K562 (cell line): ENCODE results near the gene TP73. TPM values are rescaled to one million over a fixed set of nuclear protein-coding genes. Genes with fewer than 3 reads are reported as not detected.
A peak's percentile ranks its signal among the peaks of the same experiment; 100 is the strongest.

Experiments
- CBX2 ChIP-seq: fragments of 200-600 bp; sonication (generic); IDR thresholded peaks from one replicate; pipeline ENCODE4 v1.6.1; 2012; ENCODE audit warnings: mild to moderate bottlenecking, low read length, inconsistent platforms; ENCODE audit not compliant: insufficient read depth, poor library complexity, severe bottlenecking
- CHCHD3 ChIP-seq: fragments of 250-450 bp; sonication (Bioruptor Pico); IDR thresholded peaks from 2 replicates; pipeline ENCODE4 v2.1.2; 2022; ENCODE audit warnings: mild to moderate bottlenecking
- ETS2 ChIP-seq: IDR thresholded peaks from 2 replicates; pipeline ENCODE4 v1.6.1; 2016; ENCODE audit warnings: borderline replicate concordance, missing genetic modification characterization, mild to moderate bottlenecking, moderate library complexity, missing compliant biosample characterization; ENCODE audit not compliant: poor library complexity, severe bottlenecking
- HDAC1 ChIP-seq, 2 experiments: fragments of 450-650 bp; IDR thresholded peaks; 2 replicates each; pipeline ENCODE4 v1.6.1; 2016 to 2017; ENCODE audit warnings: inconsistent platforms in 1 of 2, mild to moderate bottlenecking in 1 of 2, moderate library complexity in 1 of 2
- HNRNPK ChIP-seq: fragments of 200-400 bp; formaldehyde crosslinking; IDR thresholded peaks from one replicate; pipeline ENCODE4 v1.6.1; 2018; ENCODE audit warnings: mild to moderate bottlenecking, low read depth, low read length; ENCODE audit not compliant: poor library complexity, severe bottlenecking
- KAT7 ChIP-seq: sonication (generic); formaldehyde crosslinking; IDR thresholded peaks from 2 replicates; pipeline ENCODE4 v1.8.0; 2022; ENCODE audit warnings: missing genetic modification reagents, mild to moderate bottlenecking, borderline replicate concordance
- MAZ ChIP-seq, 2 experiments: fragments of 450-650 bp in 1 of 2; sonication (generic) in 1 of 2; formaldehyde crosslinking; IDR thresholded peaks in 1 of 2; conservative IDR thresholded peaks in 1 of 2; 2 replicates each; pipeline versions ENCODE4 v1.4.0 to v1.5.0; 2020; ENCODE audit warnings: mild to moderate bottlenecking in 1 of 2, missing genetic modification reagents in 1 of 2
- NEUROD1 ChIP-seq: fragments of 150-350 bp; IDR thresholded peaks from 2 replicates; pipeline ENCODE4 v1.6.1; 2014; ENCODE audit warnings: borderline replicate concordance, low read length, low read depth; ENCODE audit not compliant: partially characterized antibody
- NR2C2 ChIP-seq, 2 experiments: fragments of 200-800 bp in 1 of 2; sonication (Bioruptor generic) in 1 of 2; sonication (generic) in 1 of 2; formaldehyde crosslinking in 1 of 2; IDR thresholded peaks; 2 replicates each; pipeline versions ENCODE4 v1.6.1 to v1.8.0; 2016 to 2022; ENCODE audit warnings: mild to moderate bottlenecking in 1 of 2, missing compliant biosample characterization in 1 of 2, missing genetic modification characterization in 1 of 2, missing genetic modification reagents in 1 of 2
- PHF20 ChIP-seq: fragments of 450-650 bp; IDR thresholded peaks from 2 replicates; pipeline ENCODE4 v1.6.1; 2018; ENCODE audit not compliant: partially characterized antibody
- RBM15 ChIP-seq: fragments of 200-400 bp; formaldehyde crosslinking; IDR thresholded peaks from 2 replicates; pipeline ENCODE4 v1.6.1; 2018; ENCODE audit warnings: mild to moderate bottlenecking, low read length, moderate library complexity; ENCODE audit not compliant: insufficient read depth
- SIN3A ChIP-seq, 2 experiments: fragments of 150-350 bp in 1 of 2; IDR thresholded peaks; 2 replicates each; pipeline ENCODE4 v1.6.1; 2011 to 2016; ENCODE audit warnings: borderline replicate concordance in 2 of 2, low read depth in 2 of 2, low read length in 2 of 2, mild to moderate bottlenecking in 2 of 2, moderate library complexity in 2 of 2; ENCODE audit not compliant: control insufficient read depth in 1 of 2
- SMAD4 ChIP-seq: fragments of 250-450 bp; sonication (Bioruptor Pico); conservative IDR thresholded peaks from 2 replicates; pipeline ENCODE4 v1.8.0; 2021; ENCODE audit warnings: inconsistent platforms, mild to moderate bottlenecking, moderate library complexity
- TCFL5 ChIP-seq: fragments of 250-450 bp; sonication (Bioruptor Pico); conservative IDR thresholded peaks from 2 replicates; pipeline ENCODE4 v1.6.1; 2021; ENCODE audit warnings: mild to moderate bottlenecking, moderate library complexity, matching md5 sums
- ZC3H4 ChIP-seq: sonication (generic); formaldehyde crosslinking; IDR thresholded peaks from 2 replicates; pipeline ENCODE4 v1.9.0; 2021; ENCODE audit warnings: missing genetic modification reagents, borderline replicate concordance
- ZNF143 ChIP-seq: sonication (generic); formaldehyde crosslinking; IDR thresholded peaks from 2 replicates; pipeline ENCODE4 v1.9.0; 2022; ENCODE audit warnings: mild to moderate bottlenecking, missing genetic modification reagents
- ZNF184 ChIP-seq: sonication (generic); formaldehyde crosslinking; IDR thresholded peaks from 2 replicates; pipeline ENCODE4 v1.5.0; 2020; ENCODE audit warnings: missing genetic modification reagents
- ZNF282 ChIP-seq: sonication (generic); formaldehyde crosslinking; IDR thresholded peaks from 2 replicates; pipeline ENCODE4 v1.8.1; 2023; ENCODE audit warnings: missing genetic modification reagents
- polyA plus RNA-seq, 8 experiments: library from polyadenylated mRNA; depleted of rRNA in 4 of 8; stranded (reverse) in 5 of 8; unstranded in 3 of 8; fragments of >200 nt; fragmentation: Nextera tagmentation in 2 of 8; fragmentation: Illumina TruSeq in 1 of 8; extraction: Ambion mirVana in 2 of 8; extraction: Trizol in 1 of 8; gene quantifications; 2 replicates each; pipeline versions ENCODE4 v1.2.1 to v1.2.3, GENCODE V29; 2011 to 2014; ENCODE audit warnings: inconsistent platforms in 1 of 8, missing spikeins in 1 of 8
- total RNA-seq, 7 experiments: library from RNA; depleted of rRNA in 6 of 7; stranded (reverse); fragments of >200 nt in 6 of 7; fragmentation: Illumina TruSeq in 2 of 7; extraction: Trizol in 2 of 7; gene quantifications; 2 replicates each; pipeline versions ENCODE4 v1.2.1 to v1.2.3, GENCODE V29; 2011 to 2021; ENCODE audit warnings: low replicate concordance in 1 of 7
- TF ChIP-seq, protein P1 (sequence below): fragments of 200-800 bp; sonication (Bioruptor generic); IDR thresholded peaks from 2 replicates; pipeline ENCODE4 v1.6.1; 2017; ENCODE audit warnings: missing genetic modification characterization, missing compliant biosample characterization
- TF ChIP-seq, protein P2 (sequence below): fragments of 200-800 bp; sonication (Bioruptor generic); IDR thresholded peaks from 2 replicates; pipeline ENCODE4 v1.6.1; 2017; ENCODE audit warnings: missing genetic modification characterization, missing compliant biosample characterization
- TF ChIP-seq, protein P3 (sequence below): fragments of 250-450 bp; sonication (Bioruptor Pico); IDR thresholded peaks from 2 replicates; pipeline ENCODE4 v1.8.0; 2021; ENCODE audit warnings: moderate library complexity, mild to moderate bottlenecking, inconsistent platforms

The TP73 gene
- total and polyA plus RNA-seq, 9 of the 15 experiments (the other 6 are each of a cell fraction or from before 2014, with no cell fraction given): 0.07 to 1.6 (median 0.40) TPM; not detected in 2

DNA sequence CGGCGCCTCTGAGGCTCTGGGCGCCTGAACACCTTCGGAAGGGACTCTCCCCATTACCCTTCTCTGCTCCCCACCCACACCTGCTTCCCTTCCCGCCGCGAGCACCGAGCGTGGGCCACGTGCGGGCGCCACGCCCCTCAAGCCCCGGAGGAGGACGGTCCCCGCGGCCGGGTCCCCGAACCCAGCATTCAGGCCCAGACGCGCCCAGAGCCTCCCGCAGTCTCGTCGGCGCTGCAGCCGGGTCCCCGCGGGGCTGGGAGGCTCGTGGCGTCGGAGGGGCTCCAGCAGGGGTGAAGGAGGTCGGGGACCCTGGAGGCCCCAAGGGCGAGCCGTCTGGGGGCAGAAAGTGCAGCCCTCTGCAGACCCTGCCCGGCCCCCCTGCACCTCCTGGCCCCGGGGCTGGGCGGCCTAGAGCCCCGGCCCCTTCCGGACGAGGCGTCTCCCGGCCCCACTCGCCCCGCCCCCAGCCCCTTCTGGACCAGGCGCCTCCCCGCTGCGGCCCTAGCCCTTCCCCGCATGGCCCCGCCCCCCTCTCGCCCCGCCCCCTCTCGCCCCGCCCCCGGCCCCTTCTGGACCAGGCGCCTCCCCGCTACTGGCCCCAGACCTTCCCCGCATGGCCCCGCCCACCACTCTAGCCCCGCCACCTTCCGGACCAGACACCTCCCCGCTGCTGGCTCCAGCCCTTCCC, 119.9 kb downstream of the TP73 start (continued):
- TF ChIP-seq HNRNPK (no peak), PHF20 (peak; percentile 75), CBX2 (no peak), SMAD4 (CRISPR knock-in tag) (peak; percentile 60; the same call in 1 of the 2 replicates), SIN3A (IDR thresholded peaks at IDR 0.05; ENCODE audit: borderline replicate concordance in 2 of 2, control insufficient read depth in 1 of 2, low read depth in 2 of 2, low read length in 2 of 2) (peak; percentile 92 to 94; a peak in 3 of 4 replicates), CHCHD3 (CRISPR knock-in tag) (0 out of 2 replicates have a peak, but pooled peaks have one; percentile 54), ZC3H4 (no peak), KAT7 (peak; percentile 79; the same call in 1 of the 2 replicates), NR2C2 (CRISPR knock-in tag; IDR thresholded peaks at IDR 0.05) (no peak), NR2C2 (tag; IDR thresholded peaks at IDR 0.05) (0 out of 2 replicates have a peak, but pooled peaks have one; percentile 1), ZNF143 (CRISPR knock-in tag) (no peak), MAZ (CRISPR knock-in tag; conservative IDR thresholded peaks at IDR 0.05 in 1 of 2, IDR thresholded peaks at IDR 0.05 in 1 of 2) (peak; percentile 25 to 51; a peak in 3 of 4 replicates), ETS2 (no peak), HDAC1 (IDR thresholded peaks at IDR 0.05) (peak in 1 of 2 experiments; percentile 92; a peak in 2 of 4 replicates), TCFL5 (no peak), ZNF184 (no peak), RBM15 (no peak), ZNF282 (CRISPR knock-in tag) (no peak), NEUROD1 (no peak)
- TF ChIP-seq, protein P1, sequence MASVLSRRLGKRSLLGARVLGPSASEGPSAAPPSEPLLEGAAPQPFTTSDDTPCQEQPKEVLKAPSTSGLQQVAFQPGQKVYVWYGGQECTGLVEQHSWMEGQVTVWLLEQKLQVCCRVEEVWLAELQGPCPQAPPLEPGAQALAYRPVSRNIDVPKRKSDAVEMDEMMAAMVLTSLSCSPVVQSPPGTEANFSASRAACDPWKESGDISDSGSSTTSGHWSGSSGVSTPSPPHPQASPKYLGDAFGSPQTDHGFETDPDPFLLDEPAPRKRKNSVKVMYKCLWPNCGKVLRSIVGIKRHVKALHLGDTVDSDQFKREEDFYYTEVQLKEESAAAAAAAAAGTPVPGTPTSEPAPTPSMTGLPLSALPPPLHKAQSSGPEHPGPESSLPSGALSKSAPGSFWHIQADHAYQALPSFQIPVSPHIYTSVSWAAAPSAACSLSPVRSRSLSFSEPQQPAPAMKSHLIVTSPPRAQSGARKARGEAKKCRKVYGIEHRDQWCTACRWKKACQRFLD: peak; percentile 36; the same call in 1 of the 2 replicates
- TF ChIP-seq, protein P2, sequence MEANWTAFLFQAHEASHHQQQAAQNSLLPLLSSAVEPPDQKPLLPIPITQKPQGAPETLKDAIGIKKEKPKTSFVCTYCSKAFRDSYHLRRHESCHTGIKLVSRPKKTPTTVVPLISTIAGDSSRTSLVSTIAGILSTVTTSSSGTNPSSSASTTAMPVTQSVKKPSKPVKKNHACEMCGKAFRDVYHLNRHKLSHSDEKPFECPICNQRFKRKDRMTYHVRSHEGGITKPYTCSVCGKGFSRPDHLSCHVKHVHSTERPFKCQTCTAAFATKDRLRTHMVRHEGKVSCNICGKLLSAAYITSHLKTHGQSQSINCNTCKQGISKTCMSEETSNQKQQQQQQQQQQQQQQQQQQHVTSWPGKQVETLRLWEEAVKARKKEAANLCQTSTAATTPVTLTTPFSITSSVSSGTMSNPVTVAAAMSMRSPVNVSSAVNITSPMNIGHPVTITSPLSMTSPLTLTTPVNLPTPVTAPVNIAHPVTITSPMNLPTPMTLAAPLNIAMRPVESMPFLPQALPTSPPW (CRISPR knock-in tag): peak; percentile 80
- TF ChIP-seq, protein P3, sequence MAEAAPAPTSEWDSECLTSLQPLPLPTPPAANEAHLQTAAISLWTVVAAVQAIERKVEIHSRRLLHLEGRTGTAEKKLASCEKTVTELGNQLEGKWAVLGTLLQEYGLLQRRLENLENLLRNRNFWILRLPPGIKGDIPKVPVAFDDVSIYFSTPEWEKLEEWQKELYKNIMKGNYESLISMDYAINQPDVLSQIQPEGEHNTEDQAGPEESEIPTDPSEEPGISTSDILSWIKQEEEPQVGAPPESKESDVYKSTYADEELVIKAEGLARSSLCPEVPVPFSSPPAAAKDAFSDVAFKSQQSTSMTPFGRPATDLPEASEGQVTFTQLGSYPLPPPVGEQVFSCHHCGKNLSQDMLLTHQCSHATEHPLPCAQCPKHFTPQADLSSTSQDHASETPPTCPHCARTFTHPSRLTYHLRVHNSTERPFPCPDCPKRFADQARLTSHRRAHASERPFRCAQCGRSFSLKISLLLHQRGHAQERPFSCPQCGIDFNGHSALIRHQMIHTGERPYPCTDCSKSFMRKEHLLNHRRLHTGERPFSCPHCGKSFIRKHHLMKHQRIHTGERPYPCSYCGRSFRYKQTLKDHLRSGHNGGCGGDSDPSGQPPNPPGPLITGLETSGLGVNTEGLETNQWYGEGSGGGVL (CRISPR knock-in tag): no peak
